AG04450 (cell line): ENCODE data around the gene HPF1. TPM values are rescaled to one million over a fixed set of nuclear protein-coding genes. Genes with fewer than 3 reads are reported as not detected.

ENCODE experiments used
- CTCF ChIA-PET: fragments of 300-600, 350-600 bp; formaldehyde crosslinking; extraction: SDS; loops from one replicate; lab custom pipeline; 2022; ENCODE audit warnings: antibody characterized with exemption, inconsistent platforms; lab: Charles Lee
- POLR2A ChIA-PET: fragments of 350-600 bp; formaldehyde crosslinking; extraction: SDS; loops from one replicate; lab custom pipeline; 2021; ENCODE audit warnings: antibody characterized with exemption, inconsistent platforms; lab: Yijun Ruan, JAX
- DNase-seq: peaks from one replicate; pipeline ENCODE4 v3.0.0-alpha.2; 2011; ENCODE audit warnings: low read depth, low spot score
- H3K27ac ChIP-seq: one replicate; pipeline ENCODE4 v1.5.1; 2012; ENCODE audit warnings: low read depth, low read length, control low read depth
- H3K27me3 ChIP-seq: one replicate; pipeline ENCODE4 v1.6.0; 2012; ENCODE audit warnings: low read length; ENCODE audit not compliant: control insufficient read depth, insufficient read depth
- H3K4me3 ChIP-seq: 2 replicates; pipeline ENCODE4 v1.5.1; 2011; ENCODE audit warnings: mild to moderate bottlenecking, low read depth, low read length, control low read depth
- H3K9me3 ChIP-seq: 2 replicates; pipeline ENCODE4 v1.5.1; 2012; ENCODE audit warnings: low read length; ENCODE audit not compliant: control insufficient read depth, insufficient read depth
- polyA plus RNA-seq: library from polyadenylated mRNA; depleted of rRNA; stranded (reverse); fragments of >200 nt; gene quantifications from 2 replicates; pipeline ENCODE4 v1.2.3, GENCODE V29; 2011
- TF ChIP-seq, protein P1 (sequence below): IDR thresholded peaks from 2 replicates; pipeline ENCODE4 v1.5.1; 2011; ENCODE audit warnings: low read depth, low read length, control low read depth, inconsistent platforms

The HPF1 gene
- polyA plus RNA-seq, 1 experiment = 37.3 TPM

DNA sequence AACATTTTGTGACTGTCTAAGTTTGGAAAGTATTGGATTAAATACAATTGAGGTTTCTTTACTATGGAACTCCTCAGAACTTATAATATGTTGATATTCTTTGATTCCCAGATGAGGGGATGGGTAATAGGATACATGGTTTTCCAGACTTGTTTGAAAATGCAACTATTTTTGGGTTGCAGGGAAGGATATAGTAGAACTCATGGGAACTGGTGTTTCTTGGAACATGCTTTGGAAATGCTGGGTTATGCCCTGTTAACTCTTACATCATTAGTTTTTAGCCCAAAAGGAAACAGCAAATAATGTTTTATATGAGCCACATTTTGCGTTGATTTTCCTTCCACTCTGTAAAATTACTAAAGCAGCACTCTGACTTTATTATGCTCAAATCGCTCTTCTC lies 41.9 kb downstream of the HPF1 start:
- no peak overlapping the region for H3K27ac ChIP-seq
- DNase-seq = no peak
- TF ChIP-seq, protein P1, sequence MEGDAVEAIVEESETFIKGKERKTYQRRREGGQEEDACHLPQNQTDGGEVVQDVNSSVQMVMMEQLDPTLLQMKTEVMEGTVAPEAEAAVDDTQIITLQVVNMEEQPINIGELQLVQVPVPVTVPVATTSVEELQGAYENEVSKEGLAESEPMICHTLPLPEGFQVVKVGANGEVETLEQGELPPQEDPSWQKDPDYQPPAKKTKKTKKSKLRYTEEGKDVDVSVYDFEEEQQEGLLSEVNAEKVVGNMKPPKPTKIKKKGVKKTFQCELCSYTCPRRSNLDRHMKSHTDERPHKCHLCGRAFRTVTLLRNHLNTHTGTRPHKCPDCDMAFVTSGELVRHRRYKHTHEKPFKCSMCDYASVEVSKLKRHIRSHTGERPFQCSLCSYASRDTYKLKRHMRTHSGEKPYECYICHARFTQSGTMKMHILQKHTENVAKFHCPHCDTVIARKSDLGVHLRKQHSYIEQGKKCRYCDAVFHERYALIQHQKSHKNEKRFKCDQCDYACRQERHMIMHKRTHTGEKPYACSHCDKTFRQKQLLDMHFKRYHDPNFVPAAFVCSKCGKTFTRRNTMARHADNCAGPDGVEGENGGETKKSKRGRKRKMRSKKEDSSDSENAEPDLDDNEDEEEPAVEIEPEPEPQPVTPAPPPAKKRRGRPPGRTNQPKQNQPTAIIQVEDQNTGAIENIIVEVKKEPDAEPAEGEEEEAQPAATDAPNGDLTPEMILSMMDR = no peak

DNA sequence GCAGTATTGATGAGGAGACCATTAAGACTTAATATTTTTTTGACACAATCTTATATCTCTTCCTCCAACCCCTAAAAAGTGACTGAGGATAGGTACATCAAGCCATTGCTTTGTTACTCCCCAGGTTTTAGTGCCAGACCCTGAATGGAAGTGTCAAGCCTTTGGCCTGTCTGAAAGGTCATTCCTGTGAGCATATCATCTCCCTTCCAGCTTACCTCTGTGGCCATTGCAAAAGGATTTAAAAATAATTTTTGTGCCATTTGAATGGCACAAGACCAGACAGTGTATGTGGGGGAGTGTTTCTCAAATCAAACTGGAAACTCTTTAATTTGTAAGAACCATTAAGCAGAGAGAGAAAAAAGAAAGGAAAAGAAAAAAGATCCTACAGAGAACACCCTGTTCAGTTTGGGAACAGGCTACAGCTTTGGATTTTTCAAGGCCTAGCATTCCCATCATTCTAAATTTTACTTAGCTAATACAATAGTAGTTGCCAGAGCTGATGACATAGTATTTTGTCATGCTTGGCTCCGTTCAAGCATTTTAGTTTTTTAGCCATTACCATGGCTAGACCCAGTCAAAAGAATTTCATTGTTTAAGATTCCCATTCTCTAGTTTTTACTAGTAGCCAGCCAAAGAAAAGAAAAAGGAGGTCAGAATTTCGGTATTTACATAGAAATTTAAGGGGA lies 49.6 kb downstream of the HPF1 start:
- no peaks in the 10 kb centered on the region for H3K9me3 ChIP-seq
- no peak overlapping the region for H3K27ac ChIP-seq
- no peaks in the 10 kb centered on the region for H3K27me3 ChIP-seq
- H3K4me3 ChIP-seq = no peak overlapping the region
- TF ChIP-seq, protein P1 = no peak
- CTCF ChIA-PET = no interaction called here
- POLR2A ChIA-PET = no interaction called here
- no peak for DNase-seq

More for the DNA sequence above, 41.9 kb downstream of the HPF1 start:
- Histone ChIP-seq H3K27me3 (no peaks in the 10 kb centered on the region), H3K9me3 (no peaks in the 10 kb centered on the region), H3K4me3 (no peak overlapping the region)
- ChIA-PET POLR2A (no interaction called here), CTCF (no interaction called here)

DNA sequence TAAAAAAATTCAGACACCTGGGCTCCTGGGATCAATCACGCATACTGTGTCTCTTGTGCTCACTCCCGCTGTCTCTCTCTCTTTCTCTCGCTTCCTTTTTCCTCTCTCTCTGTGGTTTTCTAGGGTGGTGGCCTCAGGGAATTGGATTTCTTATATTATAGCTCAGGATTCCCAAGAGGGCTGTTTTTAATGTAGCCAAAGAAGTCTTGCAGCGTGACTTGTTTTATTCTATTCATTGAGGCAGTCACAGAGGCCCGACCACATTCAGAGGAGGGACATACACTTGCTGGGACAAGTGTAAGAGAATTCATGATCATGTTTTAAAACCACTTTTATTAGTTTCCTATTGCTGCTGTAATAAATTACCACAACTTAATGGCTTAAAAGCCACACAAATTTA lies 59.4 kb downstream of the HPF1 start:
- H3K9me3 ChIP-seq = peaks cover 3% of the 10 kb centered on the region
- ChIA-PET CTCF (no interaction called here), POLR2A (no interaction called here)
- DNase-seq = no peak
- no peak overlapping the region for H3K27ac ChIP-seq
- no peaks in the 10 kb centered on the region for H3K27me3 ChIP-seq
- H3K4me3 ChIP-seq = no peak overlapping the region
- TF ChIP-seq, protein P1 = no peak

DNA sequence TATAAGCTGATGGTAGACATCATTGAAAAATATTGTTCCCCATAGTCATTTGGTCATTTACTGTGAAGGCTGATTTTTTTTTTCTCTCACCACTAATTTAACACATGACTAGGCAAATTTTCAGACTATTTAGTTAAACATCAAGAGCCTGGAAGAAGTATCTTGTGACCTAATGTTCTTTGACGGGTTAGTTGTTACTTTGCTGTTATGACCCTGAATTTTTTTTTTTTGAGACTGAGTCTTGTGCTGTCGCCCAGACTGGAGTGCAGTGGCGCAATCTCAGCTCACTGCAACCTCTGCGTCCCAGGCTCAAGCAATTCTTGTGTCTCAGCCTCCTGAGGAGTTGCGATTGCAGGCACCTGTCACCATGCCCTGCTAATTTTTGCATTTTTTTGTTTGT lies 67.0 kb downstream of the HPF1 start:
- CTCF ChIA-PET = no interaction called here
- TF ChIP-seq, protein P1 = no peak
- Histone ChIP-seq H3K27me3 (no peaks in the 10 kb centered on the region), H3K4me3 (no peak overlapping the region), H3K27ac (no peak overlapping the region), H3K9me3 (no peaks in the 10 kb centered on the region)
- DNase-seq = no peak
- POLR2A ChIA-PET = no interaction called here

DNA sequence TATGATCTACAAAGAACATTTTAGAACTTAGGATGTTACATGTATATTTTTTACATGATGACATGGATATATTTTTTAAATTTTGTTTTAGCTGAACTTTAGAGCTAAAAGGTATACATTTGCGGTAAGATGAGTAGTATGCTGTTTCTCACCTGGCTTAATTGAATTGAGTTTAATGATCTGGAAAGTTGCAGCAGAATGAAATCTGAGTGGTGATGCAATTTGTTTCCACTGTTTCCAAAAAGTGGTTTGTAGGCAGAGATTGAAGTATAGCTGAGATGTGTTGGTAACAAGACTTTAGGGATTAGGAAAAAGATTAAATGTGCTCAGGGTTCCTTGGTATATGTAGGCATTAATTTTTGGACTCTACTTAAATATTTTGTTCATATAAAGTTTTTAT lies 68.1 kb downstream of the HPF1 start:
- ChIA-PET POLR2A (no interaction called here), CTCF (no interaction called here)
- H3K27me3 ChIP-seq = no peaks in the 10 kb centered on the region
- H3K27ac ChIP-seq = no peak overlapping the region
- no peak for DNase-seq
- no peaks in the 10 kb centered on the region for H3K9me3 ChIP-seq
- TF ChIP-seq, protein P1 = no peak
- no peak overlapping the region for H3K4me3 ChIP-seq
